Measurements from ENCODE around the gene OSGIN1.

Gene OSGIN1

GRCh38 chr16:83935858-83936255, 17.2 kb upstream of the OSGIN1 start:
- Histone ChIP-seq H3K27ac (replicated peaks) (no peak overlapping the region), H3K27me3 (ENCODE audit: insufficient read depth, poor library complexity, severe bottlenecking) (no peaks in the 10 kb centered on the region), H3K4me3 (replicated peaks; ENCODE audit: insufficient read depth, low read length) (no peak overlapping the region)
- DNase-seq (ENCODE audit: low read depth in 1 of 2, low spot score in 1 of 2), result no peak
- TF ChIP-seq POLR2AphosphoS5 (IDR thresholded peaks at IDR 0.05; ENCODE audit: low read depth) (no peak), SPI1 (IDR thresholded peaks at IDR 0.05; ENCODE audit: borderline replicate concordance, low read depth) (no peak), REST (IDR thresholded peaks at IDR 0.05; ENCODE audit: insufficient replicate concordance, low read depth) (no peak)

- no peak for DNase-seq (ENCODE audit: low read depth in 1 of 2, low spot score in 1 of 2)
- H3K27ac ChIP-seq (replicated peaks), result no peak overlapping the region
- H3K4me3 ChIP-seq (replicated peaks; ENCODE audit: insufficient read depth, low read length), result no peak overlapping the region
- TF ChIP-seq POLR2AphosphoS5 (IDR thresholded peaks at IDR 0.05; ENCODE audit: low read depth) (no peak), GABPA (IDR thresholded peaks at IDR 0.05; ENCODE audit: low read depth) (no peak), SPI1 (IDR thresholded peaks at IDR 0.05; ENCODE audit: borderline replicate concordance, low read depth) (no peak), CTCF (IDR thresholded peaks at IDR 0.05; ENCODE audit: insufficient read depth, low read length) (no peak), REST (IDR thresholded peaks at IDR 0.05; ENCODE audit: insufficient replicate concordance, low read depth) (no peak)
- no peaks in the 10 kb centered on the region for H3K27me3 ChIP-seq (ENCODE audit: insufficient read depth, poor library complexity, severe bottlenecking)
Measured at GRCh38 chr16:83936581-83937165, 16.4 kb upstream of the OSGIN1 start.

- Histone ChIP-seq H3K27ac (replicated peaks) (no peak overlapping the region), H3K4me3 (replicated peaks; ENCODE audit: insufficient read depth, low read length) (no peak overlapping the region), H3K27me3 (ENCODE audit: insufficient read depth, poor library complexity, severe bottlenecking) (no peaks in the 10 kb centered on the region)
- DNase-seq (ENCODE audit: low read depth in 1 of 2, low spot score in 1 of 2), result no peak
- no peak for TF ChIP-seq REST (IDR thresholded peaks at IDR 0.05; ENCODE audit: insufficient replicate concordance, low read depth)
- TF ChIP-seq POLR2AphosphoS5 (IDR thresholded peaks at IDR 0.05; ENCODE audit: low read depth), result no peak
Measured at GRCh38 chr16:83937267-83937666, 15.8 kb upstream of the OSGIN1 start.

GRCh38 chr16:83937922-83938885, 14.8 kb upstream of the OSGIN1 start:
- no peak overlapping the region for H3K4me3 ChIP-seq (replicated peaks; ENCODE audit: insufficient read depth, low read length)
- TF ChIP-seq GABPA (IDR thresholded peaks at IDR 0.05; ENCODE audit: low read depth) (no peak), REST (IDR thresholded peaks at IDR 0.05; ENCODE audit: insufficient replicate concordance, low read depth) (no peak), SPI1 (IDR thresholded peaks at IDR 0.05; ENCODE audit: borderline replicate concordance, low read depth) (no peak), POLR2AphosphoS5 (IDR thresholded peaks at IDR 0.05; ENCODE audit: low read depth) (no peak)
- no peak for DNase-seq (ENCODE audit: low read depth in 1 of 2, low spot score in 1 of 2)
- no peak overlapping the region for H3K27ac ChIP-seq (replicated peaks)
- no peaks in the 10 kb centered on the region for H3K27me3 ChIP-seq (ENCODE audit: insufficient read depth, poor library complexity, severe bottlenecking)
